Measurements from ENCODE around the gene SQSTM1. TPM values are rescaled to one million over a fixed set of nuclear protein-coding genes. Genes with fewer than 3 reads are reported as not detected.
A peak's percentile ranks its signal among the peaks of the same experiment; 100 is the strongest.

SQSTM1 gene
- total RNA-seq, 1 experiment from 2014 or later = 993 TPM

GRCh38 chr5:179805529-179806249 is 15.0 kb upstream of the SQSTM1 start:
- DNase-seq (ENCODE audit: low spot score) = no peak

GRCh38 chr5:179806250-179807048 is 14.3 kb upstream of the SQSTM1 start, which contains the start of gene MGAT4B:
TSS of gene MGAT4B (minus strand) at chr5:179806866. CDS start at chr5:179806583, 283 bp downstream.
- no peak for DNase-seq (ENCODE audit: low spot score)

GRCh38 chr5:179812135-179812825 is 8.4 kb upstream of the SQSTM1 start:
- DNase-seq (ENCODE audit: low spot score) = no peak

- no peak for DNase-seq (ENCODE audit: low spot score)
Observed at GRCh38 chr5:179812997-179813607, 7.6 kb upstream of the SQSTM1 start.

GRCh38 chr5:179814090-179814489 is 6.6 kb upstream of the SQSTM1 start:
- DNase-seq (ENCODE audit: low spot score) = no peak

- DNase-seq (ENCODE audit: low spot score) = no peak
Observed at GRCh38 chr5:179815491-179816249, 5.0 kb upstream of the SQSTM1 start.

GRCh38 chr5:179816401-179816795 is 4.3 kb upstream of the SQSTM1 start:
- DNase-seq (ENCODE audit: low spot score) = no peak

- no peak for DNase-seq (ENCODE audit: low spot score)
Observed at GRCh38 chr5:179816796-179817469, 3.8 kb upstream of the SQSTM1 start.

- DNase-seq (ENCODE audit: low spot score) = no peak
Observed at GRCh38 chr5:179817470-179817840, 3.2 kb upstream of the SQSTM1 start.

- DNase-seq (ENCODE audit: low spot score) = no peak
Observed at GRCh38 chr5:179817890-179818745, 2.6 kb upstream of the SQSTM1 start.

- peak; percentile 98 for DNase-seq (ENCODE audit: low spot score)
Observed at GRCh38 chr5:179818746-179819295, 1.9 kb upstream of the SQSTM1 start.

GRCh38 chr5:179819296-179820126 is 1.2 kb upstream of the SQSTM1 start:
- peak; percentile 93 for DNase-seq (ENCODE audit: low spot score)

- DNase-seq (ENCODE audit: low spot score) = no peak
Observed at GRCh38 chr5:179820127-179820482, 600 bp upstream of the SQSTM1 start.

GRCh38 chr5:179821298-179822058 is 773 bp downstream of the SQSTM1 start:
- peak; percentile 97 for DNase-seq (ENCODE audit: low spot score)

GRCh38 chr5:179822059-179822432 is 1.3 kb downstream of the SQSTM1 start:
- no peak for DNase-seq (ENCODE audit: low spot score)

- no peak for DNase-seq (ENCODE audit: low spot score)
Observed at GRCh38 chr5:179822444-179822990, 1.8 kb downstream of the SQSTM1 start.

GRCh38 chr5:179823937-179824744 is 3.4 kb downstream of the SQSTM1 start:
- DNase-seq (ENCODE audit: low spot score) = no peak

Data from H4 (cell line).